ENCODE data around the gene GCGR.

Gene GCGR

DNA sequence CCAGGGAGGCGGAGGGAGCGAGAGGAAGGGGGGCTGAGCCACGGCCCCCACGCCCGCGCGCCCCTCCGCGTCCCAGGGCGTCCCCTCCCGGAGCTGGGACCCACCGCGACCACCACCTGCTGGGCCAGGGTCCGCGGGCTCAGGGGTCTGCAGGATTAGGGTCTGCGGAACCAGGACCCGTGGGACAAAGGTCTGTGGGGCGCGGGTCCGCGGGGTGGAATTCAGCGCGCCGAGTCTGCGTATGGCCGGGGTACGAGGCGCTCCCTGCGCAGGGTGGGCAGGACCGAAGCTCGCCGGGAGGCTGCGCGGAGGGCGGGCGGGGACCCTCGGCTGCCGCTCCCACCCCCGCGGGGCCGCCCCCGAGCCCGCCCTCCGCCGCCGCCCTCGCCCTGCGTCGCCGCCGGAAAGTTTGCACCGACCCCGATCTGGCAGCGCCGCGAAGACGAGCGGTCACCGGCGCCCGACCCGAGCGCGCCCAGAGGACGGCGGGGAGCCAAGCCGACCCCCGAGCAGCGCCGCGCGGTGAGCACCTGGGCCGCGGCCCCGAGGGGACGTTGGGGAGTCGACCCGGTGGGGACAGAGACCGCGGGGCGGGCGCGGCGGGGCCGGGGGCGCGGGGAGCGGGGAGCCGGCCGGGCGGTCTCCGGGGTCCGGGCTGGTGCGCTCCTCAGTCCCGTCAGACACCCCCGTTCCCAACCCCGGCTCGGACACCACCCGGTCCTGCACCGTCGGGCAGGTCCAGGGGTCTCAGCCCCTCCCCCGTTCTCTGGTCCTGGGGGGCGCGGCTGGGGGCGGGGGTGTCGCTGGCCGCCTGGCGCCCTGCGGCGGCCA is at the start of gene GCGR:
Gene GCGR, plus strand, starts transcription at position 423 of the 831 bp plus-strand sequence. CDS start 4,869 bp downstream, outside the sequence.
- no peak for DNase-seq (ENCODE audit: extremely low spot score, insufficient read length, low read depth)
- no peak for FAIRE-seq

DNA sequence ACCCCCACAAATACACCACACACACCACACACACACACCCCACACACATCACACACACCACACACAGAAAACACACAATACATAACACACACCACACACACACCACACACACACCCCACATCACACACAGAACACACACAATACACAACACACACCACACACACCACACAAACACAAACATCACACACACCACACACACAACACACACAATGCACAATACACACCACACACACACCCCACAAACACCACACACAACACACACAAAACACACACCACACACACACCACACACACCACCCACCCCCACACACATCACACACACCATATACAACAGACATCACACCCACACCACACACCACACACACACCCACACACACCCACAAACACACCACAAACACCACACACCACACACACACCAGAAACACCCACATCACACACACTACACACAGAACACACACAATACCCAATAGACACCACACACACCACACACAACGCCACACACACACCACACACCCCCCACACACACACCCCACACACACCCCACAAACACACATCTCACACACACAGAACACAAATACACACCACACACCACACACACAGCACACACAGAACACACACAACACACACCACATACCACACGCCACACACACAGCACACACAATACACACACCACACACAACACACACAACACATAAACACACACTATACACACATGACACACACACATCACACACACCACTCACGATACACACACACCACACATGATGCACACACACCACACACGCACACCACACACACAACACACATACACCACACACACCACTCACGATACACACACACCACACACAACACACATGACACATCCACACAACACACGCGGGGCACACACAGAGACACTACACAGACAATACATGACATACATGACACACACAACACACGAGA is 11.0 kb upstream of the GCGR start:
- DNase-seq (ENCODE audit: extremely low spot score, insufficient read length, low read depth) (no peak), FAIRE-seq (no peak)

DNA sequence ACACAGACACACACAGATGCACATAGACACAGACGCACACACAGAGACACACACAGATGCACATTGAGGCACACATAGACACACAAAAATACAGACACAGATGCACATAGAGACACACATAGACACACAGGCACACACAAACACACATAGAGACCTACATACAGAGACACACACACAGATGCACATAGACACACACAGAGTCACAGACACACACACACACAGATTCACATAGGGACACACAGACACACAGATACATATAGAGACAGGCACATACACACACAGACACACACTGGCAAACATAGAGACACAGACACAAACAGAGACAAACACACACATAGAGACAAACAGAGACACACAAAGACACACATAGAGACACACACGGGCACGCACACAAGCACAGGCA is 9.9 kb upstream of the GCGR start:
- FAIRE-seq (no peak), DNase-seq (ENCODE audit: extremely low spot score, insufficient read length, low read depth) (no peak)

DNA sequence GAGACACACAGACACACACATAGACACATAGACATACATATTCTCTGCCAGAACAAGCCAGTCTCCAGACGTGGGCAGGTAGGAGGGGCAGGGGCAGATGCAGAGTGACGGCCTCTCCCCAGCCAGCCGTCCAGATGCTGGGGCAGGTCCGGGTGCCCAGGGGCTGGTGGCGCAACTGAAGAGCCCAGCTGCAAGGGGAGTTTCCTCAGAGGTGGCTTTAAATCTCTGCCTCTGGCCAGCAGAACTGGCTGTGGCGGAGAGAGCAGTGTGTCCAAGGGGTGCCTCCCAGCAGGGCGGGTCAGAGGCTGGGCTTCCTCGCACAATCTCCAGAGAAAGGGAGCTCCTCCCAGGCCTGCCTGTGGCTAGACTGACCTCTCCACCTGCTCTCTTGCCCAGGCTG is 9.4 kb upstream of the GCGR start:
- DNase-seq (ENCODE audit: extremely low spot score, insufficient read length, low read depth) (no peak), FAIRE-seq (no peak)

DNA sequence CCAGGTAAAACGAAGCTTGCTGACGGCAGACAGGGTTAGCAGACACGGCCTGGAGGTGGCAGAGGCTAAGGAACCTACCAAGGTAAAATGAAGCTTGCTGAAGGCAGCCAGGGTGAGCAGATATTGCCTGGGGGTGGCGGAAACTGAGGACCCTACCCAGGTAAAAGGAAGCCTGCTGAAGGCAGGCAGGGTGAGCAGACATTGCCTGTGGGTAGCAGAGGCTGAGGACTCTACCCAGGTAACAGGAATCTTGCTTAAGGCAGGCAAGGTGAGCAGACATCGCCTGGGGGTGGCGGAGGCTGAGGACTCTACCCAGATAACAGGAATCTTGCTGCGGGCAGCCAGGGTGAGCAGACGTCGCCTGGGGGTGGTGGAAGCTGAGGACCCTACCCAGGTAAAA is 2.6 kb upstream of the GCGR start:
- FAIRE-seq (no peak), DNase-seq (ENCODE audit: extremely low spot score, insufficient read length, low read depth) (no peak)

DNA sequence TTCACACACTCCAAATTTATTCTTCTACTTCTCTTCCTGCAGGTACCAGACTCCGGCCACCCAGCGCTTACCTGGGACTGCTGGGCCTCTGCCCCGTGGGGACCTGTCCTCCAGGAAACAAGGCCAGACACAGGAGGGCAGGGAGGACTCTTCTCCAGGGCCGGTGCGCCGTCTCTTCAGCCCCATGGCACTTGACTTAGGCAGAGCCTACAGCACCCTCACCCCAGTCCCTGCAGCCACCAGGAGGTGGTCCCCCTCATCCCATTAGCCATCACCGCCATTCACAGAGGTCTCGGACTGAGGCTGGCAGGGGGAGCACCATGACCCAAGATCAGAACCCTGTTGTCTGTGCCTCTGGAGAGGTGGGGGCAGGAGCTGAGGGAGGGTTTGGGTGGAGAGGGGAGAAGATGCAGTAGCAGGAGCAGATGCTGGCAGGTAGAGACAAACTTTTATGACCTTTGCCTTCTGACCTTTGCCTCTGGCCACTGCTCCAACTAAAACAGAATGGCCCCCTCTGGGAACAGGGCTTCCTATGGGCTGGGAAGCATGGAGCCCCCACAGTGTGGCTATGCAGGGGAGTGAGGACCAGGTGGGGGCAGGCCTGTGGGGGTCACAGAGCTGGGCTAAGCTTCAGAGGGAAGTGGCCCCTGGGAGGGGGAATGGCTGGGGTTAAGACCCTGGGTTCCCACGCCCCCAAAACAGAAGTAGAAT is 1.7 kb upstream of the GCGR start:
- no peak for DNase-seq (ENCODE audit: extremely low spot score, insufficient read length, low read depth)
- no peak for FAIRE-seq

DNA sequence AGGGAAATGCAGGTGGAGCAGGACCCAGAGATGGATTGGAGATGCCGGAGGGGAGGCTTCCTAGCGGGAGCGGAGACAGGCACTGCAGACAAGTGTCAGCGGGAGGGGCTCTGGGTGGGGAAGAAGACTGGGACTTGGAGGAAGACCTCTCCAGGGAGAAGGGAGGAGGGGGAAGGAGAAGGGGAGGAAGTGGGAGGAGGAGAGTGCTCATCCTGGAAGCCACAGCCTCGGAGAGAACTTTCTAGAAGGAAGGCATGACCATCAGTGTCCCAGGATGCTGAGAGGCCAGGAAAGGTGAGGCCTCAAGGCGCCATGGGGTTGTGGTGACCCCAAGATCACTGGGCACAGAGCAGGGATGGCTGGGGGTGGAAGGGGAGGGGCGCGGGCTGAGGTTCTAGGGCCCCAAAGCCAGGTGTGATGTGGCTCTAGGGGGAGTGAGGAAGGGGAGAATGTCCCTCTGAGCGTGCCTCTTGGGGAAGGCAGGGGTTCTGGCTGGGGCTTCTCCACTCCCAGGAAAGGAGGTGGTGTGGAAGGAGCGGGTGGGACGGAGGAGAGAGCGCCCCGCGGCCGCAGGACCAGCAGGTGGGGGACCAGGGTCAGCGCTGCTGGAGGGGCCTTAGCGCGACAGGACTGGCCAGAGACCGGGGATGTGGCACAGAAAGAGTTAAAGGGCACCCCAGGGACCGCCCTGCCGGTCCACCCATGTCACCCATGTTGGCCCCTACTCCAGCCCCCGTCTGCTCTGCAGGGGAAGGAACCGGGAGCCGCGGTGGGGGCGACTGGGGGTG is 900 bp upstream of the GCGR start:
- DNase-seq (ENCODE audit: extremely low spot score, insufficient read length, low read depth) (no peak), FAIRE-seq (no peak)

DNA sequence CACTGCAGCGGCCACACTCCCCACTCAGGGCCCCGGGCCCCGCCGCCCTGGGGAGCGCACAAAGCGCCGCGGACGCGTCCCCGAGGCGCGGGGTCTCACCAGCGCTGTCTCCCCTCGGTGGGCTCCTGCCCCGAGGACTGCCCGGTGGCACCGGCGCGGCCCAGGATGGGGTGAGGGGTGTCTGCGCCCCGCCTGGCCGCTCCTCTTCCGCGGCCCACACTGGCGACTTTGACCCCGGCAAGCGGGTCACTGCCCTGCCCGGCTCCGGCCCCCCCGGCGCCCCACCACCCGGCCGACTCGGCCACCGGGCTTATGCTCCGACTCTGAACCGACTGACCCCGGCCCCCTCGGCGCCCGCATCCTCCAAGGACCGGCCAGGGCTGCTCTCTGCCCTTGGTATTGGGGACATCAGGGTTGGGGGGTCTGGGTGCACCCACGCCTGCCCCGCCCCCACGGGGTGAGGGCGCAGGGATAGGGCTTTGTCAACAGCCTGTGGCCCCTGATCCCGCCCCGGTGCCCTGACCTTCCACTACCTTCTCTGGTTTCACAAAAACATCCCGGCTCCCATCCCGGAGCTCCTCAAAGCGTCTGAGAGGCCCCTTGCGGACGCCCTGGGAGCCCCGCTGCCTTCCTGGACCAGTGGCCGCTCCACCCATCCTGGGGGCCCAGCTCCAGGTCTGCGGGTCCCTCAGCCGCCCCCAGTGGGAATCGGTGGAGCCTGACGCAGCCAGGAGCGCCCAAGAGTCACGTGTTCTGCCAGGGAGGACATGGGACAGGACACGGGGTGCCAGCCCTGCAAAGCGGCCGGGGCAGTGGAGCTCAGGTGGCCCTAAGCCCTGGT is 829 bp downstream of the GCGR start:
- FAIRE-seq (no peak), DNase-seq (ENCODE audit: extremely low spot score, insufficient read length, low read depth) (no peak)

DNA sequence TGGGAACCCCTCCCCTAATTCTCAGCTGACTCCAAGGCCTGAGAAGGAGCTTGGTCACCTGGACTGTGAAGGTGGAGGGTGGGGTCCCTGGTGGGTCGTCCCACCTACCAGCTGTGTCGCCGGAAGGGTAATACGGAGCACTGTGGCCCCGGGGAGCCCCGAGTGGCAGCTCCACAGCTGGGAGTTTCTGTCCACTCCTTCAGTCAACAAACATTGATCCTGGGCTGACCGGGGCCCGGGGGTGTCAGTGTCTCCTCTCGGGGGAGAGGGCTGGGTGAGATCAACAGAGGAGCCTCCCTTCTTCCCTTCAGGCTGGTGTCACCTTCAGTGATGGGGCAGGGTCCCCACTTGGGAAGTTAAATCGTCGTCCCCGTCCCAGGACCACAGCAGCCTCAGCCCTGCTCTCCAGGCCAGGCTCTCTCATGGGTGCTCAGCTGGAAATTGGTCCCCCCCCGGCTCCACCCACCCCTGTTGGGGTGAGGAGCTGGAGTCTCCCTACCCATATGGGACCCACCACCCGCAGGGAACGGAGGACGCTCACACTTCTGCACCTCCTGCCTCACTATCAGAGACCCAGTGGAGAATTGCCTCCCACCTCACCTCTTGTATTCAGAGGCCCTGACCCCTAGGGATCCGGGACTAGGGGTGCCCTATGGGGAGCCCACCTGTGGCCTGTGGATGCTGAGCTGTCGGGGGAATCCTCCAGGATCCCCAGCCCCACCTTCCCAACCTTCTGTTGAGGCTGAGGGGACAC is 1.9 kb downstream of the GCGR start:
- DNase-seq (ENCODE audit: extremely low spot score, insufficient read length, low read depth): no peak
- FAIRE-seq: no peak

DNA sequence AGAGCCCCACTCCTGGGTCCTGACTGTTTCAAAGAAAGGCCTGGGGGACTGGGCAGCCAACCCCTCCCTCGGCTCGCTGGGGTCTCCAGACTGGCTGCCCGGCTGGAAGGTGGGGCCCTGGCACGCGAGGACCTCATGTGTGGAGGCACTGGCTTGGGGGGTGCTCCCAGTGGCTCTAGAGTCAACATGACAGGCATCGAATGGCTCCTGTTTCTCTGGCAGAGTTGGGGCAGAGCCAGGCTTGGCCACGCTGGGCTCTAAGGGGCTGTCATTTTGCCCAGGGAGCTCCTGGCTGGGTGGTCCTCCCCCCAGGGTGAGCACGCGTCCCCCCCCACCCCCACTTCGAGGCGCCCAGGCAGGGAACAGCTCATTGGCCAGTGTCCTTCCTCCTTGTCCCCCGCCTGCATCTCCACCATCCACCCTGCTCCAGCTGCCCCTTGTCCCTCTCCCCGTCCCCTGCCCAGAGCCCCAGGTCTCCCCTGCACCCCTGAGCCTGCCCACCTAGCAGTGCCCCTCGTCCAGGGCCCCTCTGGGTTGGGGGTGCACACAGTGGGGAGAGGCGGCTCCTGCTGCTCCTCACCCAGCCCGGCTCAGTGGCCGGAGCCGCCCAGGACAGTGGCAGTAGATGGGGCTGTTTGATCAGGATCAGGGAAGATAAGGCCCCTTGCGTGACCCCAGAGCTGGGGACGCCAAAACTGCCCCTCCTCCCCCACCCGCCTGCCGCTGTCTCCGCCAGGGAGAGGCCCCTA is 2.7 kb downstream of the GCGR start:
- FAIRE-seq (no peak), DNase-seq (ENCODE audit: extremely low spot score, insufficient read length, low read depth) (no peak)

DNA sequence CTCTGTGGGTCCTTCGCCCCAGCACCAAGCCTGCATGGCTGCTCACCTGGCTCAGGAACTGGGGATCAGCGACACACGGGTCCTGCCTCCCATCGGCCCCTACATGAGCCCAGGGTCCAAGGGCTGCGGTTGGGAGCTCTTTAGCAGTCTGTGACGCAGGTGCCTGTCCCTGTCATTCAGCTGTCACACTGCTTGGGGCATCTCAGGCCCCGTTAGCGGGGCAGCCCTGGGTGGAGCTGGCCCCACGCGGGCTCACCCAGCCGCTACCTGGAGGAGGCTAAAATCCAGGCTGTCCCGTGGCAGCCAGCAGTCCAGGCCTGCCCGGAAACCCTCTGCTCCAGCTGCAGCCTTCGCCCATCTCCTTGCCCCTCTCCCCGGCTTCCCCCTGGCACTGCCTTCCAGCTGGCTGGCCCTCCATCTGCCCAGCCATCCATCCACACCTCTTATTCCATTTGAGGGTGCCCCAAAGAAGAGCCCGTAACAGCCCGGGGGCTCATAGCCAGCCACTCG is 3.3 kb downstream of the GCGR start:
- DNase-seq (ENCODE audit: extremely low spot score, insufficient read length, low read depth): no peak
- FAIRE-seq: no peak

DNA sequence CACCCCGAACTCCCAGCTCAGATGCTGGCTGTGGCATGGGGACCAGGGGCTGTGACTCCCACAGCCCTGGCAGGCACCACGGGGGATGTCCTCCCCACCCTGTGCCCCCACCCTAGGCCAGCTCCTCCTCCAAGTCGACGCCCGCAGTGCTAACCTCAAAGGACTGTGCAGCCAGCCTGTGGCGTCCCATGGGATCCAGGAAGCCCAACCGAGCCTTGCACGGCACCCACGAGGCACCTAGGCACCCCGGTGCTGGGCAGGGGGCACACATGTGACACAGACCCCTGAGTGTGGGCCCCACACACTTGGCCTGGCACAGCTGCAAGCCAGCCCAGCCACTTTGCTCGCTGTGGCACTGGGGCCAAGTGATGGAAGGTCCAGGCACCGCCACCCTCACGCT is 3.9 kb downstream of the GCGR start:
- DNase-seq (ENCODE audit: extremely low spot score, insufficient read length, low read depth): no peak
- no peak for FAIRE-seq

DNA sequence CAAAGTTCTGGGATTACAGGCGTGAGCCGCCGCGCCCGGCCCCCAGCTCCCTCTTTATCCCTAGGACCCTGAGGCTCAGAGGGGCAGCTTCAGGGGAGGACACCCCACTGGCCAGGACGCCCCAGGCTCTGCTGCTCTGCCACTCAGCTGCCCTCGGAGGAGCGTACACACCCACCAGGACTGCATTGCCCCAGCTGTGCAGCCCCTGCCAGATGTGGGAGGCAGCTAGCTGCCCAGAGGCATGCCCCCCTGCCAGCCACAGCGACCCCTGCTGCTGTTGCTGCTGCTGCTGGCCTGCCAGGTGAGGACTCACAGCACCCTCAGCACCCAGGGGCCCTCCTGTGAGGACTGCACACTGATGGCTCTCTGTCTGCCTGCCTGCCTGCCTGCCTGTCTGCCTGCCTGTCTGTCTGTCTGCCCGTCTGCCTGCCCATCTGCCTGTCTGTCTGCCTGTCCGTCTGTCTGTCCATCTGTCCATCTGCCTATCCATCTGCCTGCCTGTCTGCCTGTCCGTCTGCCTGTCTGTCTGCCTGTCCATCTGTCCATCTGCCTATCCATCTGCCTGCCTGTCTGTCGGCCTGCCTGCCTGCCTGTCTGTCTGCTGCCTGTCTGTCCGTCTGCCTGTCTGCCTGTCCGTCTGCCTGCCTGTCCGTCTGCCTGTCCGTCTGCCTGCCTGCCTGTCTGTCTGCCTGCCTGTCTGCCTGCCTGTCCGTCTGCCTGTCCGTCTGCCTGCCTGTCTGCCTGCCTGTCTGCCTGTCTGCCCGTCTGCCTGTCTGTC is 5.0 kb downstream of the GCGR start:
- FAIRE-seq (no peak), DNase-seq (ENCODE audit: extremely low spot score, insufficient read length, low read depth) (no peak)

DNA sequence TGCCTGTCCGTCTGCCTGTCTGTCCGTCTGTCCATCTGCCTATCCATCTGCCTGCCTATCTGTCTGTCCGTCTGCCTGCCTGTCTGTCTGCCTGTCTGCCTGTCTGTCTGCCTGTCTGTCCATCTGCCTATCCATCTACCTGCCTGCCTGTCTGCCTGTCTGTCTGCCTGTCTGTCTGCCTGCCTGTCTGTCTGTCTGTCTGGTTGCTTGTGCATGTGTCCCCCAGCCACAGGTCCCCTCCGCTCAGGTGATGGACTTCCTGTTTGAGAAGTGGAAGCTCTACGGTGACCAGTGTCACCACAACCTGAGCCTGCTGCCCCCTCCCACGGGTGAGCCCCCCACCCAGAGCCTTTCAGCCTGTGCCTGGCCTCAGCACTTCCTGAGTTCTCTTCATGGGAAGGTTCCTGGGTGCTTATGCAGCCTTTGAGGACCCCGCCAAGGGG is 5.6 kb downstream of the GCGR start:
- no peak for FAIRE-seq
- no peak for DNase-seq (ENCODE audit: extremely low spot score, insufficient read length, low read depth)

DNA sequence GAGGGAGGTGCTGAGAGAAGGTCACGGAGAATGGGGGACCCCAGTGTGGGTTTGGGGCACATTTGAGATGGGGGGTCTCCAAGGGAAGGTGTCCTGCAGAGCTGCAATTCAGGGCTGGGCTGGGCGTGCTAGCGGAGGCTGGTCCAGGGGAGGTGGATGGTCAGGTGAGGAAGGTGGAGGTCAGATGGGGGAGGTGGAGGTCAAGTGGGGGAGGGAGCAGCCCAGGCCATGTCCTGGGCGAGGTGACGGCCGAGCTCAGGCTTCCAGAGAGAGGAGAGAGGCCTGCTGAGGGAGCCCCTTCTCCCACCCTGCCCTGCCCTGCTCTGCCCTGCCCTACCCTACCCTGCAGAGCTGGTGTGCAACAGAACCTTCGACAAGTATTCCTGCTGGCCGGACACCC is 6.5 kb downstream of the GCGR start:
- no peak for DNase-seq (ENCODE audit: extremely low spot score, insufficient read length, low read depth)
- FAIRE-seq: no peak

DNA sequence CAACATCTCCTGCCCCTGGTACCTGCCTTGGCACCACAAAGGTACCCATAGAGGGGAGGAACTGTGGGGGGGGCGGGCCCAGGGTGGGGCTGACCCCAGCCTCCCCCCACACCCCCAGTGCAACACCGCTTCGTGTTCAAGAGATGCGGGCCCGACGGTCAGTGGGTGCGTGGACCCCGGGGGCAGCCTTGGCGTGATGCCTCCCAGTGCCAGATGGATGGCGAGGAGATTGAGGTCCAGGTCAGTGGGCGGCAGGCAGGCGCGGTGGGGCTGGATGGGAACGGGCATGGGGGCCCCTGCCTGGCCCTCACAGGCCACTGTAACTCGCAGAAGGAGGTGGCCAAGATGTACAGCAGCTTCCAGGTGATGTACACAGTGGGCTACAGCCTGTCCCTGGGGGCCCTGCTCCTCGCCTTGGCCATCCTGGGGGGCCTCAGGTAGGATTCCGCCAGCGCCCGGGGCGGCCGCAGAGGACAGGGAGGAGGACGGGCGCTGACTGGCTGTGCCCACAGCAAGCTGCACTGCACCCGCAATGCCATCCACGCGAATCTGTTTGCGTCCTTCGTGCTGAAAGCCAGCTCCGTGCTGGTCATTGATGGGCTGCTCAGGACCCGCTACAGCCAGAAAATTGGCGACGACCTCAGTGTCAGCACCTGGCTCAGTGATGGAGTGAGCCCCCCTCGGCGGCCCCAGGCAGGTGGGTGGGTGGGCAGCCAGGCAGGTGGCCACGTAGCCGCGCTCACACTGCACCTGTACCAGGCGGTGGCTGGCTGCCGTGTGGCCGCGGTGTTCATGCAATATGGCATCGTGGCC is 7.1 kb downstream of the GCGR start:
- FAIRE-seq: no peak
- no peak for DNase-seq (ENCODE audit: extremely low spot score, insufficient read length, low read depth)
